HG02852 (cell line): ENCODE results near the gene UGT1A9.
"Not testable (repeated sequence)": the region's sequence is repeated elsewhere in the genome, so short reads cannot be mapped to it uniquely, and the experiment has no call there.

ENCODE experiments used
- ATAC-seq: cut with Tn5 transposase; IDR thresholded peaks from one replicate; pipeline ENCODE4 v1.9.1; 2021; ENCODE audit warnings: mild to moderate bottlenecking, moderate library complexity; ENCODE audit not compliant: unreplicated experiment

The UGT1A9 gene

GRCh38 chr2:233679196-233679595 is 7.5 kb downstream of the UGT1A9 start:
- ATAC-seq, result no peak

GRCh38 chr2:233680361-233681045 is 8.8 kb downstream of the UGT1A9 start:
- ATAC-seq, result no peak

GRCh38 chr2:233681521-233682099 is 9.9 kb downstream of the UGT1A9 start, which contains the start of gene UGT1A7:
Gene UGT1A7, plus strand, starts transcription at chr2:233681901. Its CDS starts 37 bp downstream, at chr2:233681938.
- no peak for ATAC-seq

- no peak for ATAC-seq
Measured at GRCh38 chr2:233684640-233685039, 12.9 kb downstream of the UGT1A9 start.

- ATAC-seq, result no peak
Measured at GRCh38 chr2:233686928-233687327, 15.2 kb downstream of the UGT1A9 start.

GRCh38 chr2:233688341-233688740 is 16.6 kb downstream of the UGT1A9 start:
- ATAC-seq, result no peak

GRCh38 chr2:233689031-233689430 is 17.3 kb downstream of the UGT1A9 start:
- no peak for ATAC-seq

GRCh38 chr2:233689501-233689900 is 17.8 kb downstream of the UGT1A9 start:
- no peak for ATAC-seq

GRCh38 chr2:233690444-233690843 is 18.7 kb downstream of the UGT1A9 start:
- no peak for ATAC-seq

- no peak for ATAC-seq
Measured at GRCh38 chr2:233691443-233692433, 20.0 kb downstream of the UGT1A9 start.

GRCh38 chr2:233692648-233693047 is 20.9 kb downstream of the UGT1A9 start, which contains the start of gene UGT1A6:
Gene UGT1A6, plus strand, starts transcription at chr2:233692890. Its CDS starts 115 bp downstream, at chr2:233693005.
- no peak for ATAC-seq

GRCh38 chr2:233693963-233694362 is 22.3 kb downstream of the UGT1A9 start:
- no peak for ATAC-seq

- no peak for ATAC-seq
Measured at GRCh38 chr2:233698740-233699139, 27.0 kb downstream of the UGT1A9 start.

- no peak for ATAC-seq
Measured at GRCh38 chr2:233699424-233700027, 27.8 kb downstream of the UGT1A9 start.

- ATAC-seq, result no peak
Measured at GRCh38 chr2:233700028-233700635, 28.4 kb downstream of the UGT1A9 start.

GRCh38 chr2:233700842-233701241 is 29.1 kb downstream of the UGT1A9 start:
- not testable (repeated sequence) for ATAC-seq

- ATAC-seq, result no peak
Measured at GRCh38 chr2:233702238-233702637, 30.5 kb downstream of the UGT1A9 start.

- no peak for ATAC-seq
Measured at GRCh38 chr2:233705911-233706506, 34.3 kb downstream of the UGT1A9 start.

- no peak for ATAC-seq
Measured at GRCh38 chr2:233706720-233707119, 35.0 kb downstream of the UGT1A9 start.
